HG03460 (cell line): ENCODE data around the gene NOL6.
"Not testable (repeated sequence)": the region's sequence is repeated elsewhere in the genome, so short reads cannot be mapped to it uniquely, and the experiment has no call there.

Experiments used
- ATAC-seq: cut with Tn5 transposase; IDR thresholded peaks from one replicate; pipeline ENCODE4 v1.9.1; 2021; ENCODE audit not compliant: unreplicated experiment

The NOL6 gene

GRCh38 chr9:33434317-33435105 is 39.2 kb downstream of the NOL6 start:
- ATAC-seq = no peak

GRCh38 chr9:33433871-33434270 is 39.9 kb downstream of the NOL6 start:
- no peak for ATAC-seq

- no peak for ATAC-seq
Observed at GRCh38 chr9:33431420-33431819, 42.3 kb downstream of the NOL6 start.

GRCh38 chr9:33430942-33431341 is 42.8 kb downstream of the NOL6 start:
- no peak for ATAC-seq

GRCh38 chr9:33429256-33429985 is 44.3 kb downstream of the NOL6 start:
- ATAC-seq = no peak

GRCh38 chr9:33426843-33427293 is 46.9 kb downstream of the NOL6 start:
- no peak for ATAC-seq

- ATAC-seq = no peak
Observed at GRCh38 chr9:33425128-33425533, 48.6 kb downstream of the NOL6 start.

GRCh38 chr9:33424492-33424891 is 49.2 kb downstream of the NOL6 start:
- ATAC-seq = not testable (repeated sequence)

- not testable (repeated sequence) for ATAC-seq
Observed at GRCh38 chr9:33424043-33424442, 49.7 kb downstream of the NOL6 start.

- ATAC-seq = no peak
Observed at GRCh38 chr9:33419708-33420303, 53.9 kb downstream of the NOL6 start.

GRCh38 chr9:33418090-33418489 is 55.6 kb downstream of the NOL6 start:
- ATAC-seq = no peak

- no peak for ATAC-seq
Observed at GRCh38 chr9:33416996-33417395, 56.7 kb downstream of the NOL6 start.

- no peak for ATAC-seq
Observed at GRCh38 chr9:33415501-33416038, 58.2 kb downstream of the NOL6 start.

- ATAC-seq = no peak
Observed at GRCh38 chr9:33414889-33415500, 58.7 kb downstream of the NOL6 start.

GRCh38 chr9:33414268-33414667 is 59.5 kb downstream of the NOL6 start:
- no peak for ATAC-seq
